CD4-positive, alpha-beta T cell treated with Interleukin-17A for 1 hour (primary cell): ENCODE data around the gene ZNF425.
A peak's percentile ranks its signal among the peaks of the same experiment; 100 is the strongest.
"Not testable (repeated sequence)": the region's sequence is repeated elsewhere in the genome, so short reads cannot be mapped to it uniquely, and the experiment has no call there.

Experiments used
- DNase-seq: peaks from one replicate; pipeline ENCODE4 v3.0.0-alpha.2; 2020

The ZNF425 gene

DNA sequence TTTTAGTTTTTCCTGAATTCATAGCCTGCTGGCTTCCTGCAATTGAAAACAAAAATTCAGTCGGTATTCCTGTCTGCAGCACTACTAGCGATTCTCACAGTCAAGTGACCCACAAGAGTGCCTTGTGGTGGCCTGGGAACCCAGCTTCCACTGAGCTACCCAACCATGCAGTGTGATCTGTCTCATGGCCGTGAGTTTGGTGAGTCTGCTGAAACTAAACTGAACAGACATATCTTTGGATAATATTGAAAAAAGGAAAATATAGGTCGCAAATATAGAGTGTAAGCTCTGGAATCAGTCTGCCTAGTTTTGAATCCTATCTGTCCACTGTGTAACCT lies 53.7 kb downstream of the ZNF425 start:
- no peak for DNase-seq

DNA sequence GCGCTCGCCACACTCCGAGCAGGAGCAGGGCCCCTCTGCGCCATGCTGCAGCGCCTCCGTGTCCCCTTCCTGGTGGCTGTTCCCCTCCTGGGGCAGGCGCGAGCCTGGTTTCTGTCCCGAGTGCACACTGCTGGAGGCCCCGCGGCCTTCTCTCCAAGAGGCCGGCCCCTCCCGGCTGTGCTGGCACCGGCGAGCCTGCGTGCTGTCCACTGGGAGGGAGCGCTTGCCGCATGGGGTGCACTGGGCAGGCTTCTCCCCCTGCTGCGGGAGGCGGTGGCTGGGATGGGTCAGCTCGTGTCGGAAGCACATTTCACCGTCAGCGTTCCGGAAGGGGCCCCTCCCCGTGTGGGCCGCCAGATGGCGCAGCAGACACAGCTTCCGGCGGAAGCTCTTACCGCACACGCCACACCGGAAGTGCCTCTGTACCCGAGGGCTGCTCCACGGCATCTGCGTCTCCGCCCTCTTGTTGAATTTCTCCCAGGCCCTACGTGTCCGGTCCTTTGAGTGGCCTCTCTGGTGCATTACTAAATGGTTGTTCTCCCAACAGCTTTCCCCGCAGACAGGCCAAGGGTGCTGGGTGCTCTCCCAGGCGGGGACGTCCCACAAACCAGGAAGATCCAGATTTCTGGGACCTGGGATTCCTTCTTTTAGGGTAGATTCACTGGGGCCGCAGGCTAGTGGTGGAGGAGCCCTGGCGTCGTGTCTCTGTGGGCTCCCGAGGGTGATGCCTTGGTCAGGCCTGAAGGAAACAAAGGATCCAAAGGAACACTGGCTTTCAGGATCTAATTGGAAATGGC lies 54.3 kb downstream of the ZNF425 start:
- DNase-seq: peak; percentile 67

DNA sequence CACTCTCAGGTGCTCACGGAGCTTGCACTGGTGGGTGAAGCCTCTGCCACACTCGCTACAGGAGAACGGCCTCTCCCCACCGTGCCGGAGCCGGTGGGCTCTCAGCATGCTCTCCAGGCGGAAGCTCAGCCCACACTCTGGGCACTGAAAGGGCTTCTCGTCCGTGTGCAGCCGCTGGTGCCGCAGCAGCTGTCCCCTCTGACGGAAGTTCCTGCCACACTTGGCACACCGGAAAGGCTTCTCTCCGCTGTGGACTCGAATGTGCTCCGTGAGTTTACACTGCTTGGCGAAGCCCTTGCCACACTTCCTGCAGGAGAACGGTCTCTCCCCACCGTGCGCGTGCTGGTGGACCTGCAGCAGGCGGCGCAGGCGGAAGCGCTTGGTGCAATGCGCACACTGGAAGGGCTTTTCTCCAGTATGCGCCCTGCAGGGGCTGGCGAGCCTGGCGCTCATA lies 54.9 kb downstream of the ZNF425 start:
- no peak for DNase-seq

DNA sequence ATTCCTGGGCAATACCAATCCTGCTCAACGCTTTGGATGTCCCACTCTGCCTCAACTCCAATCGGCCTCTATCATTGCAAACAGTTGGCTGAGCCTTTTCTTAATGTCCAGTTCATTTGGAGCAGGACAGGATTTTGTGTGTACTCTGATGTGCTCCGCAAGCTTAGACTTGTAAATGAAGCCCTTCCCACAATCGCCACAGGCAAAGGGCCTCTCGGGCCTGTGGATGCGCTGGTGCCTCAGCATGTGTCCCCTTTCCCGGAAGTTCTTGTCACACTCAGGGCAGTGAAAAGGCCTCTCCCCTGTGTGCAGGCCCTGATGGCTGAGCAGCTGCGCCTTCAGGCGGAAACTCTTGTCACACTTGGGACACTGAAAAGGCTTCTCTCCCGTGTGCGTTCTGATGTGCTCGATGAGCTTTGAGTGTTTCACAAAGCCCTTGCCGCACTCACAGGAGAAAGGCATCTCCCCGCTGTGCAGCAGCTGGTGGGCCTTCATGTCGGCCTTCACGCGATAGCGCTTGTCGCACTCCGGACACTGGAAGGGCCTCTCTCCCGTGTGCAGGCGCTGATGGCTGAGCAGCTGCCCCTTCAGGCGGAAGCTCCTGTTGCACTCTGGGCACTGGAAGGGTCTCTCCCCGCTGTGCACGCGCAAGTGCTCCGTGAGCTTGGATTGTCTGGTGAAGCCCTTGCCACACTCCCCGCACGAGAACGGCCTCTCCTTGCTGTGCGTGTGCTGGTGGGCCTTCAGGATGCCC lies 55.6 kb downstream of the ZNF425 start:
- DNase-seq: no peak

DNA sequence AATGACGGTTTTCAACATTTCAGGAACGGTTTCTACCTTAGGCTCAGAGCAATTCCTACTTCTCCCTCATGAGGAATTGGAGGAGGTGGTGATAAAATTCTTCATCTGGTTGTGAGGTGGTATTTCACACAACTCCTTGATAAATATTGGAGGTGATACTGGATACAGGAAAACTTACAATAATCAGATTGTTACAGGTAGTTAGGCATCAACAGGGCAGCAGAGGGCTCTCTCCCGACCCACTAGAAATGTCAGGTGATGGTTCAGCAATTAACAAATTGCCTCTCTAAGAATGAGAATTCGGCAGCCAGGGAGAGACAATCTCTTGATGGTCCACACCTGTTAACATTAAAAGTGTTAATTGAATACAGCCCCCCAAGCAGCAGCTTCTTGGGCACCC lies 58.3 kb downstream of the ZNF425 start:
- peak; percentile 13 for DNase-seq

DNA sequence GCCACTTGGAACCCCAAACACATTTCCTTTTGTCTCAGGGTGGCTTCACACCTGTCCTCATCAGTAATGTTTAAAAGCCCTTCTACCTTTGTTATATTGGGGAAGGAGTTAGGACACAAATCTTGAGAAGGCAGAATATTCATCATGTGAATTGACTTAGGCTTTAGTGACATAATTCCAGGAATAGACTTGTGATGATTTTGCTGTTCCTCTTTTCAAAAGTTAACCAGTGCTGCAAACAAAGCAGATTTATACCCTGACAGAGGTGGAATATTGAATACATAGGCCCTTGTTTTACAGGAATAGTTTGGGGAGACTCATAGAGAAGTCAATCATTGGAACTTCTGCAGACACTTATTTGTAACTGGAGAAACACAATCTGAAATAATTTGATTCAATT lies 62.6 kb downstream of the ZNF425 start:
- DNase-seq: no peak

DNA sequence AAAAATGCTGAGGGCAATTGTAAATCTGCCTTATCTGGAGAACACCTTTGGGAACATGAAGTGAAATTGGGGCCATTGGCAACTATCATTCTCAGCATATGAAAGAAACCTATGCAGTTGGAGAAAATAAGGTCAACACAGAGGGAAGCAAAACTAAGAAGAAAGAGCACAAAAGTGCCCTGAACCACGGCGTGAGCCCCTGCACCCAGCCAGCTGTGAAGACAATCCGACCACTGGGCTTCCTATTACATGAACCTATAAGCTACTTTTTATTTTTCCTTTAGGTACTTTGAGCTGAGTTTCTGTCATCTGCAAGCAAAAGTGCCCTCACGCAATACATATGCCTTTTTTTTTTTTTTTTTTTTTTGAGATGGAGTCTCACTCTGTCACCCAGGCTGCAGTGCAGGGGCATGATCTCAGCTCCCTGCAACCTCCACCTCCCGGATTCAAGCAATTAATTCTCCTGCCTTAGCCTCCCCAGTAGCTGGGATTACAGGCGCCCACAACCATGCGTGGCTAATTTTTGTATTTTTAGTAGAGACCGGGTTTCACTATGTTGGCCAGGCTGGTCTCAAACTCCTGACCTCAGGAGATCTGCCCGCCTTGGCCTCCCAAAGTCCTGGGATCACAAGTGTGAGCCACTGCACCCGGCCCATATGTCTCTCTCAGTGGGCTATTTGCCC lies 63.8 kb downstream of the ZNF425 start:
- DNase-seq: not testable (repeated sequence)

DNA sequence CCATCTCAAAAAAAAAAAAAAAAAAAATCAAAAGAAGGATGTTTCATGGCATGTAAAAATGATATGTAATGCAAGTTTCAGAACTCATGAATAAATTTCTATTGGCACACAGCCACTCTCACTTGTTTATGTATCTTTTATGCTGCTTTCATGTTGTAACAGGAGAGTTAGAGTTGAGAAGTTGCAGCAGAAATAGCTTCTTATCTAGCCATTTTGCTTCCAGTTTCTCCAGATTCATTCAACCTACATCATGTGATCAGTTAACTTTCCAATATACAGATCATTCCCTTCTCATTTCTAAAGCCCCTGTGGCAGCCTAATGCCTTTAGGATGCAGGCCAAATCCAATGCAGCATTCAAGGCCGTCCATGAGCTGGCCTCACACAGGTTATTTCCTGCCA lies 66.0 kb downstream of the ZNF425 start:
- DNase-seq: no peak

DNA sequence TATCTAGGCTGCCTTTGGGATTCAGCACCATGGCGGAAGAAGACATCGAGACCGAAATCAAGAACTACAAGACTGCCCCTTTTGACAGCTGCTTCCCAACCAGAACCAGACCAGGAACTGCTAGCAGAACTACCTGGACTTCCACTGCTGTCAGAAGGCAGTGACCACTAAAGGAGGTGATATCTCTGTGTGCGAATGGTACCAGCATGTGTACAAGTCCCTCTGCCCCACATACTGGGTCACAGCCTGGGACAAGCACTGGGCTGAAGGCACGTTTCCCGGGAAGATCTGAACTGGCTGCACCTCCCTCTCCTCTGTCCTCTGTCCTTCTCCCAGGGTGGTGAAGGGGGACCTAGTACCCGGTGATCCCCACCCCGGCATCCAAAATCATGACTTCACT lies 72.2 kb downstream of the ZNF425 start:
- no peak for DNase-seq

DNA sequence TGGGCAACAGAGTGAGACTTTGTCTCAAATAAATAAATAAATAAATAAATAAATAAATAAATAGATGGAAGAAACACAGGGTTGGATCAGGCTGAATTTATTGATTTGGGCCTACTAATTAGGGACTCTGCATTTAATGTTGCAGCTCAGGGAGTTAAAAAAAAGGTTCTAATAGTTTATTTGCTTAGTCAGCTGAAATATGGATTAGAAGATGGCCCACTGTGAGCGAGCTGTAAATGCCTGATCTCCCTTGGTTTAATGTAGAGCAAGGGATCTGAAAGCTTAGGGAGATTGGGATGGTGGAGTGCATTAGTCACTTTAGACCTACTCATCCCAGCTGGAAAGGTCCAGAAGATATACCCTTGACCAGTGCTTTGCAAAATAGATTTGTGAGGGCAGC lies 72.7 kb downstream of the ZNF425 start:
- no peak for DNase-seq
